Stimulated activated CD8-positive, alpha-beta memory T cell treated with anti-CD3 and anti-CD28 coated beads, Interleukin-12 subunit alpha, Interleukin-12 subunit beta, amount 100 ng/mL, for 24 hours (primary cell): ENCODE measurements around the gene CACNB4.
"Not testable (repeated sequence)": the region's sequence is repeated elsewhere in the genome, so short reads cannot be mapped to it uniquely, and the experiment has no call there.

Experiments used
- DNase-seq: peaks from one replicate; pipeline ENCODE4 v3.0.0-alpha.2; 2020; ENCODE audit errors: extremely low read depth

The CACNB4 gene

DNA sequence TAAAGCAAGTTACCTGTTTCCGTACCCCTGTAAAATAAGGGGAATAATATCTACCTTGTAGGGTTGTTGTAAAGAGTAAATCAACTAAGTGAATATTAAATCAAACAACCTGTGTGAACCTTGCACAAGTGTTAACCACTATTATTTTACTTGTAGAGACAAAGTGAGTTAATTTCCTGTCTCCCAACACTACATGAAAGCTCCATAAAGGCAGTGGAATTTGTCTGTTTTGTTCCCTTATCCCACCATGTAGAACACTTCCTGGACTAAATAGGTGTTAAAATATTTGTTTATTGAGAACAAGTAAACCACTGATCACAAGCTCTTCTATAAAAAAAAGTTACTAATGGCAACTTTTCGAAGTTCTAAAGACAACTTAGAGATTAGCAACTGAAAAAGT, 274.0 kb downstream of the CACNB4 start:
- DNase-seq = no peak

DNA sequence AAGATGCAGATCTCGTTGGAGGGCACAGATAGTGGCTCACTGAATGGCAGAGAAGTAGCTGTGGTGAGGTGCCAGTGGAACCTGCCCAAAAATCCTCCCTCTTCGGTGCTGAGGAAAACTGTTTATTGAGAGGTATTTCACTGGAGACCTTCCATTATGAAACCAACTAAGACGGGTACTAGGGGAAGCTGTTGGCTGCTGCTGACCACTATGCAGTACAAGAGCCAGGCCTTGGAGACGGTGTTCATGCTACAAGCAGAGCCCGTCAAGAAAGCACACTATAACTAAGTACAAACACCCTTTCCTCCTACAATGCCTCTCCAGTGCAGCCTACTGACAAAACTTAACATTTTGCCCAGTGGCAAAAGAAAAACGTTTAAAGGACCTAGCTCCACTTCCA, 275.2 kb downstream of the CACNB4 start:
- no peak for DNase-seq

DNA sequence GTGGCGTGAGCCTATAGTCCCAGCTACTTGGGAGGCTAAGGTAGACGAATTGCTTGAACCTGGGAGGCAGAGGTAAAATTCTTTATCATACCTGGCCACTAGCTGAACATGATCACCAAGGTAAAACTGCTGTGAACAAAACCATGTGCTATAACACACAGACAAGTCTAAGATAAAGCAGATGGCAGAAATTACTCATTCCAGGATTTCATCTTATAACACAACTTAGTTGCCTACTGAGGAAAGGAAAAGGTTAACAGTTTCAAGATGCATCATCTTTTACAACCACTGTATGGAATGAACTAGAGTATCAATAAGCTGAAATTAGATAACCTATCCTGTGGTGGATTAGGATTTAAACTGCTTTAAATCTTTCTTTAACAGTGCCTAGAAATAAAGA, 278.9 kb downstream of the CACNB4 start:
- DNase-seq = no peak

DNA sequence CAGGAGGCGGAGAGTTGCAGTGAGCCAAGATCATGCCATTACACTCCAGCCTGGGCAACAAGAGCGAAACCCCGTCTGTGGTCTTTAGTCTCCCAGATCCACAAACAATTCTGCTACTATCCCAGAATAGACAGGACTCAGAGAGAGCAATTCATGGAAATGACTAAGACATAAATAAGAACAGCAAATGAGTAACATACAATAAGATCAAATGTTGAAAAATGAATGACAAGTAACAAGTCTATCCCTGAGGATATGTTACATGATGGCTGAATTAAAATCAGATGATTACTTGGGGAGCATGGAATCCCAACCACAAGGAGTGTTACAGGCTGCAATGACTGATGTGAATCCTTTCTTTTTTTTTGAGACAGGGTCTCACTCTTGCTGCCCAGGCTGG, 280.9 kb downstream of the CACNB4 start:
- no peak for DNase-seq

DNA sequence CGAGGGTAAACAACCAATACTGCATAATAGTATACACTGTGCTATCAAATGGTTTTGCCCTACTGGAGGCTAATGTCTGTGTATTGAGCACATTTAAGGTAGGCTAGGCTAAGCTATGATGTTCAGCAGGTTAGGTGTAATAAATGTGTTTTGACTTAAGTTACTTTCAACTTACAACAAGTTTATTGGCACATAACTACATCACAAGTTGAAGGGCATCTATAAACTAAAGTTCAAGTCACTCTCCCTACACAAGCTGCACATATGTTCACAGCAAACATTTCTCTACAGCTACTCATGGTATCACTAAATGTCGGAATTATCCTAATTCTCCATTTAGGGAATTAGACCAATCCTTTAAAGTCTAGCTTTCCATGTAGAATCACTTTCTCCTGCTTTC, 282.0 kb downstream of the CACNB4 start:
- no peak for DNase-seq

DNA sequence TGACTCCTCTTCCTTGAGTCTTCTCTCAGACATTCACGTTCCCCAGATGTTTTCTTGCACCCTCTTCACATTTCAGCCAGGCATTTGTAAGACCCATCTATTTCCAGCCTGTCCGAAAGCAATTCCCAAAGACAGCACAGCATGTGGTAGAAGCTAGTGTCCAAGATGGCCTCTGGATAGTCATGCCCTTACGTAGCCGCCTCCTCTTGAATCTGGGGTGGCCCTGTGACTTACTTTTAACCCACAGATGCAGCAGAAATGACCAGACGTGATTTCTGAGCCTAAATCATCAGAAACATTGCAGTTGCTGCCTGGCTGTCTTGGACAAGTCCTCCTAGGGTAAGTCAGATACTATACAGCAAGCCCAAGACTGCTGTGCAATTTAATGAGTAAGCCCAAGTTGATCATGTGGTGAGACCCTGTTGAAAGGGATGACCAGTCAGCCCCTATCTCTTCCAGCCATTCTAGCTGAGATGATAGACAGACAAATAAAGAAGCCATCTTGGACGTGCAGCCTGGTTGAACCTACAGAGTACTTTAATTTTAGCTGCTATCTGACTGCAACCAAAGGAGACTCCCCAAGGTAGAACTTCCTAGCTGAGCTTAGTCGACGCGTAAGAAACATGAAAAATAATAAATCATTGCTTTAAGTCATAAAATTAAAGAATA, 282.9 kb downstream of the CACNB4 start:
- DNase-seq = no peak

DNA sequence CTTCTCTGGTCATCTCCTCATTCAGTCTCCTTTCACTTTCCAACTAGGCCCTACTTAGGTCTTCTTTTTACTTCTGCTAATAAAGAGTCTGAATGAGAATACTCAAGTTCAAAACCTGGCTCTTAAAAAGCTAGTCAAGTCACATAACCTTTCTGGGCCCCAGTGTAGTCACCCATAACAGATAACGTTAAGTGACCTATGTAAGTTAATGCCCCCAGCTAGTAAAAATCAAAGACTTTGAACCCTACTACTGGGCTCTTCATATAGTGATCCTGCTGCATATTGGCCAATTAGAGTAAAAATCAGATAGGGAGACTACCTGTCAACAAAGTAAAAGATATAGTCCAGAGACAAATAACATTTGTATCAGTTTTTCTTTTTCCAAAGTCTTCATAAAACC, 288.4 kb downstream of the CACNB4 start:
- DNase-seq = no peak

DNA sequence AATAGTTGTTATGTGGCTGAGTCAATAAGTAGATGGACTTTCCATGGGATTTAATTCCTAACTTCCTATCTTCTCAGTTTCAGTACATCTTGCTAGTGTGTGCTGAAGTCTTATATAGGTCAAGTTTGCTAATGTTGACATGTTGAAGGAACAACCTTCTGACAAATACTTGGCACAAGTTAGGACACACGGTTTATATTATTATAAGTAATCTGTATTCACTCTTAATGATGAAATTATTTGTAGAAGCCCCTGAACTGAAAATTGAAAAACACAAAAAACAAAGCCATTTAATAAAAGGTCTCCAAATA, 289.8 kb downstream of the CACNB4 start:
- DNase-seq = no peak

DNA sequence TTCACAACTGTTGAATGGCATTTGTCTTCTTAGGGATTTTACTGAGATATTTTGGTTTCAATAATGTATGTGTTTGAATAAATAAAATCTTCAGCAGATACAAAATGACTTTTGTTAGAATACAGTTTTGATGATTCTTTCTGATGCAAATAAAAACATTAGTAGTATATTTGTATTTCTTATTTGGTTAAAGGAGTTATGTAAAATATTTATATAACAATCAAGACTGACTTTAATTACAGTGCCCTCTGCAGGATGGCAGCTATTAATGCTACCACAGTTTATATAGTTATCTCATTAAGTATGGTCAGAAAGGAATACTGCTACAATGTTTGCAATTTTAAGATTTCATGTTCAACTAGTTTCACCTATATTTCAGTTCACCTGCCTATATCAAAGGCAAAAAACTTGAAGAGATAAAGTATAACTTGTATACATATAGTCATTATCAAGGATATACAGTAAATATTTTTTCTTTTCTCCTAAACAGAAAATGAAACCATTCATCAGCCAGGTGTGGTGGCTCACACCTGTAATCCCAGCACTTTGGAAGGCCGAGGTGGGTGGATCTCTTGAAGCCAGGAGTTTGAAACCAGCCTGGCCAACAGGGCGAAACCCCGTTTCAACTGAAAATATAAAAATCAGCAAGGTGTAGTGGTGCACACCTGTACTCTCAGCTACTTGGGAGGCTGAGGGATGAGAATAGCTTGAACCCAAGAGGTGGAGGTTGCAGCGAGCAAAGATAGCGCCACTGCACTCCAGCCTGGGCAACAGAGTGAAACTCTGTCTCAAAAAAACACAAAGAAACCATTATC, 290.4 kb downstream of the CACNB4 start:
- no peak for DNase-seq

DNA sequence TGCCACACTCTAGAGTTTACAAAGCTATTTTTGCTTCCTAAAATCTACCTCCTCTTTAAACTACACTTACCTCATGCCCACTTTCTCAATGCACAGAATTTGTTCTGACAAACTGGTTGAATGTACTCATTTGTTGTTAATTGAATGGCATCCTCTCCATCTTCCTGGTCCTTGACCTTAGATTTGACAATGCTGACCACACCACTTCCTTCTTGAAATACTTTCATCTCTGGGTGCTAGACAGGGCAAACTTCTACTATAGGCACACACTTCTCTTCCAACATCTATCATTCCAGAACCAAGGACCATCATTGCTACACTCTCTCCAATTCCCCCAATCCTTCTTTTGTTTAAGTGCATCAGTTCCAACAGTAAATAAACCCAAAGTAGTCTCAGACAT, 292.9 kb downstream of the CACNB4 start:
- DNase-seq = no peak

DNA sequence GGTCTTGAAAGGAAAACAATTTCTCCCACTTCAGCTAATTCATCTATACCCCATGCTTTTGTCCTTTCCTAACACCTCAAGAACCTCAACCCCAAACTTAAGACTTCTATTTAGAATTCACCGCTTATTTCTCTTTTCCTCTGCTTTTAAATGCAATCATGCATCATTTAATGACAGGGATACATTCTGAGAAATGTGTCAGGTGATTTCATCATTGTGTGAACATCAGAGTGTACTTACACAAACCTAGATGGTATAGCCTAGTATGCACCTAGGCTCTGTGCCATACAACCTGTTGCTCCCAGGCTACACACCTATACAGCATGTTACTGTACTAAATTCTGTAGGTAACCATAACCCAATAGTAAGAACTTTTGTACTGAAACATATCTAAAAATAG, 293.5 kb downstream of the CACNB4 start:
- DNase-seq = no peak

DNA sequence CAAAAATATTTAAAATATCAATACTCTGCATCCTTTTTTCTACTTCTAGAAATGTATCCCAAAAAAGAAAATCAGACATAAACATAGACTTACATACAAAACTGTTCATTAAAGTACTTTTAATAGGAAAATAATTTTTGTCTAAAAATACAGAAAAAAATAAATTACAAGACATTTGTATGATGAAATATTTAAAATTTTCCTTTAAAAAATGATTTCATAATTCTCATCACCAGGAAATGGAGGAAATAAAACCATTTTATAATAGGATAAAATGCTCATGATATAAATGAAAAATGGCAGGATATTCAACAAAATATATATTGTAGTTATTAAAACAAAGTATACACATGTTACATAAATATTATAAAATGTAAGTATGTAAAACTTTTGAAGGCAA, 295.0 kb downstream of the CACNB4 start:
- DNase-seq = no peak

DNA sequence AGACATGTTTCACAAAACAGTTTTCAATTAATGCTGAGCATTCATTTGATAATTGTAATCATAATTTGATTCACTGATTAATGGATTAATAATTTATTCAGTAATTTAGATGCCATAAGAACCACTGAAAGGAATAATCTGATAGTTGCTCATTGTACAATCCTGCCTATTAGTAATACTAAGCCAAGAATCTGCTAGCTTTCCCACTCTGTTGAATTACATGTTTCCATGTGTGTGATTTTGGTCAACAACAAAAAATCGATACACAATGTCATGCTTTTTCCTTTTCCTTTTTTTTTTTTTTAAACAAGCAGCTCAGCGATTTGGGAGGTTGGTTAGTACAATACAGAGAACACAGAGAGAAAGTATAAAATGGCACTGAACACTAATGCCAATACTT, 296.5 kb downstream of the CACNB4 start:
- no peak for DNase-seq

DNA sequence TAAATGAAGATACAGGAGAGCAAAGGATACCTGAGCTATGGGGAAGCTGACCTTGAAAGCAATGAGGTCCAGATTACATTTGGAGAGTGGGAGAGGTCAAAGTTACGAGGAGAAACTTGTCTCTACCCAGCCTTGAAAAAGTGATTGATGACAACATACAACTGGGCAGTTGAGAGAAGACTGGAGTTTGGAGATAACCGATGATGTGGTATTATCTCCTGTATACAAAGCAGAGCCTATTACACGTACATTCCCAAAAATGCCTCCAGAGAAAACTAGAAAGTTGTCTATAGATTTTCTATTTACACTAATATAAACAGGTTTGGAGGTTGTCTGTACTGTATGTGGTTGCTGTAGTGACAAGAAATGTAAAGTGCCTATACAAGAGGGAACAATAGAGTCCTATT, 299.0 kb downstream of the CACNB4 start:
- DNase-seq = no peak

DNA sequence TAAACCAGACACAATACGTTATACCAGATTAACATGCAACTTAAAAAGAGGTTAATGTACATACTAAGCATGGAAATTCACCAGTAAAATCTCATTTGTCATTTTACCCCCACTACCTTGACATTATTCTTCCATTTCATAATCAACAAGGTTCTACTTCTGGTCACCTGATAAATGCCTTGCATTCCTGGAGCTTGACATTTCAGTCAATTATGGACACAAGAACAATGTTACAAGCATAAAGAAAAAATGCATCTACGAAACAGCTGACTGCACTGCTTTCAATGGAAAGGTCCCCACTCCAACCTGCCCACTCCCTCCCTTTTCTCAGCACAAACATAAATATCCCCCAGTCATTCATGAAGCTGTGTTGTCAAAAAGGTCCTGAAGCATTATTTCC, 302.1 kb downstream of the CACNB4 start:
- DNase-seq = no peak

DNA sequence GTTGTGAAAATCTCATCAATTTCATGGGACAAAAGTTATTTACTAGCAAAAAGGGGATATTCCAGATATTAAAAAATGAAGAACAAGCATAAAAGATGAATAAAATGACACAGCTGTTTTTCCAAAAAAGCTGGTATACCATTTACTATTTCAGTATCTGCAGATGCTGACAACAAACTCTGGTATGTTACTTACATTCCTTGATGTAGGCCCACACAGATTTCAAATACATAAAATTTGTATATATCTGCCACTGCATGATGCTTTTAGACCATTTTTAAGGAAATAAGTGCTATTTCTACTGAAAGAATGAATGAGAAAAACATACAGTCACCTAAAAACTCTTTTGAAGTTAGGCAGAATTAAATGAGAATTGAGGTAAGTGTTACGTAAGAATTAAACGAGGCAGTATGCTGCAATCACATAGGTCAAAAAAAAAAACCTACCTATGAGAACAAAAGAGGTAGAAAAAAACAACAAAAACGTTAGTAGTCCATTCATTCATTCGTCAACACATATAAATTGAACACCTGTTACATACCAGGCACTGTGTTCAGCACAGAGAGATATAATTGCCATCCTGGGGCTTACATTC, 303.1 kb downstream of the CACNB4 start:
- DNase-seq = no peak

DNA sequence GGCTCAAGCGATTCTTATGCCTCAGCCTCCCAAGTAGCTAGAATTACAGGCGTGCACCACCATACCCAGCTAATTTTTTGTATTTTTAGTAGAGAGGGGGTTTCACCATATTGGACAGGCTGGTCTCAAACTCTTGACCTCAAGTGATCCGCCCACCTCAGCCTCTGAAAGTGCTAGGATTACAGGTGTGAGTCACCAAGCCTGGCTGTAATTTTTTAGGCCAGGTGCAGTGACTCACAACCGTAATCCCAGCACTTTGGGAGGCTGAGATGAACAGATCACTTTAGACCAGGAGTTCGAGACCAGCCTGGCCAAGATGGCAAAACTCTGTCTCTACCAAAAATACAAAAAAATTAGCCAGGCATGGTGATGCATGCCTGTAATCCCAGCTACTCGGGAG, 304.4 kb downstream of the CACNB4 start:
- DNase-seq = not testable (repeated sequence)

DNA sequence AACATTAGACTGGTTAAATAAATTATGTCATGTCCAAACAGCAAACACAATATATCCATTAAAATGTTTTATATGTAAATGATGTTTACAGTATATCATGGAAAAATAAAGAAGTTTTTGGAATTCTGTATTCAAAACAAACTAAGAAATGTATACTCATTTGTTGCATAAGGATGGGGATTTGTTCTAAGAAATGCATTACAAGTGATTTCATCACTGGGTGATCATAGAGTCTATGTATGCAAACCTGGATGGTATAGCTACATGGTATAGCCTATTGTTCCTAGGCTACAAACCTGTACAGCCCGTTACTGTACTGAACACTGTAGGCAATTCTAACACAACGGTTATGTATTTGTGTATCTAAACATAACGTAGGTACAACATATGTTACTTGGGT, 305.7 kb downstream of the CACNB4 start:
- no peak for DNase-seq

DNA sequence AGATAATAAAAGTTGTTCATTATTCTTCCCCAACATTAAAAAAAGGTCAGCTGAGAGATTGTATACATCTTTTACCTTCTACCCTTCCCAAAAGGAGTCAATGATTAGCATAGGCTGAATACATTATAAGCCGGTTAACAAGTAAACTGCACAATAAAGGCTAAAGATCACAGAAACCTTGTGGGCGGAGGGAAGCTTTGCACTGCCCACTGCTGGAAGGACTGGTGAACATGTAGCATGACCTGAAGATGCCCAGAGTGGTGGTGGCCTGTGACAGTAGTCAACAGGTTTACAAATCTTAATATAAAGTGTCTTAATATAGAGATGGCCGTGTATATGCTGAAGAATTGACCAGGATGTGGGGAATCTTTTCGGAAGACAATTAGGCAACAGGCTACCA, 306.3 kb downstream of the CACNB4 start:
- DNase-seq = no peak

DNA sequence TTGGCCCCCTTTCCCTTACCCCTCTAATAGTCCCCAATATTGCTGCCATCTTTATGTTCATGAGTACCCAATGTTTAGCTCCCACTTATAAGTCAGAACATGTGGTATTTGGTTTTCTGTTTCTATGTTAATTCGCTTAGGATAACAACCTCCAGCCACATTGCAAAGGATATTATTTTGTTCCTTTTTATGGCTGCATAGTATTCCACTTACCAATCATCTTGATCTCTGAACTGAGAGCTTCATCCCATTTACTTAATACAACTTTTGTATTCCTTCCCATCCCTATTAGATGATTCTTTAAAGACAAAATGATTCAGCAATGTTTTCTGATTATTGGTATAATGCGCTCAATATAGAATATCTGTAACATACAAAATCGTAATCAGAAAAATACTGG, 307.3 kb downstream of the CACNB4 start:
- DNase-seq = no peak

DNA sequence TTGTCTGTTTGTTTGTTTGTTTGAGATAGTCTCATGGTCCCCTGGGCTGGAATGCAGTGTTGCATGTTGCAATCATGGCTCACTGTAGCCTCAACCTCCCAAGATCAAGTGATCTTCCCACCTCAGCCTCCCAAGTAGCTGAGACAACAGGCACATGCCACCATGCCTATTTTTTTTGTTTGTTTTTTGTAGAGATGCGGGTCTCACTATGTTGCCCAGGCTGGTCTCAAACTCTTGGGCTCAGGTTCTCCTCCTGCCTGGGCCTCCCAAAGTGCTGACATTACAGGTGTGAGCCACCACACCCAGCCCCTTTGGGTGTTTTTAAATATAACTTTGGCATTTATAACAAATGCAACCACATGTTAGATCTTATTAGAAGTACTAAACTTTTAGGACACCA, 308.2 kb downstream of the CACNB4 start:
- no peak for DNase-seq

DNA sequence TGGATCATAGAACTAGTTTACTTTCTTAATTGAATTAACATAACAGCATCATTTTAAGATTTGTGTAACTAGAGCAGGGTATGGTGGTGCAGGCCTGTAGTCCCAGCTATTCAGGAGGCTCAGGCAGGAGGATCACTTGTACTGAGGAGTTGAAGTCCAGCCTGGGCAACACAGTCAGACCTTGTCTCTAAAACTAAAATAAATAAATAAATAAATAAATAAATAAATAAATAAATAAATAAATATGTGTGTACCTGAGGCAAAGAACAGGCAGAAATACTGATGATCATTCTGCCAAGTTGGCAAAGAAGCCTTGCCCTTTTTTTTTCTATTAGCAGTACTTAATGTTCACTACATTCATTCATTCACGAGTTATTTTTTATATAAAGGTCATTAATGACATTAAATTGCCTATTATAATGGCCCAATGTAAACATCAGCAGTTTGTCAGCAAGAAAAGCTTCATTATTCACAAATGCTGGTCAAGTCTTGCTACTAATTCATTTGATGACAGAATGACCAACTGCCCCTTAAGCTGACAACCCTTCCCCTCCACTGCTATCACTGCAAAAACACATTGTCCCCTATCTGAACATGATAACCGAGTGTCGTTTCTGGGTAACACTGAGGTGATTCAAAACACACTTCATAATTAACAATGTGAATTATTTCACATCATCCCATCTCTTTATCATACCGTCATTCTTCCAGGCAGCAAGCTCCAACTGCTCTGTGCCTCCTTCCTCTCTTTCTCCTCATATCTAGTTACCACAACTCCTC, 309.6 kb downstream of the CACNB4 start:
- no peak for DNase-seq

DNA sequence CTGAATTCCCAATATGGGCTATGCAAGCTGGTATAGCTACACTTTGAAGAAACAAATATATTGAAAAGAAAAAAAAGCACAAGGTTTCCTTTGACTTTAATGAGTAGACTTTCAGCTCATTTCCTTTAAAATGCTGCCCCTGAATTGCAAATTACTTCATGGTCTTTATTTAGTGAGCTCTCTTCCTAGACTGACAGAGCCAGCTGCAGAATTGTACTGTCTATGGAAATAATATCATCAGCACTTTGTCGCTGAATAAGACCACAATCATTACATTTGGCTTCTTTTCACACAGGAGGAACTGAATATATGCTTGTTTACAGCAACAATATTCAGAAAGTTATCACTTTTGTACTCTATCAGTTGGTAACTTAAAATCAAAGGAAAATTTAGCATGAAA, 312.4 kb downstream of the CACNB4 start:
- no peak for DNase-seq
